Activated naive CD4-positive, alpha-beta T cell treated with Interleukin-2 at 50 U/mL for 16 hours (primary cell): Measurements from ENCODE around the gene BAAT.

Experiments
- DNase-seq: peaks from one replicate; pipeline ENCODE4 v3.0.0-alpha.2; 2020

BAAT gene

GRCh38 chr9:101311758-101312420 lies 72.9 kb downstream of the BAAT start:
- DNase-seq: no peak

GRCh38 chr9:101311191-101311590 lies 73.6 kb downstream of the BAAT start:
- no peak for DNase-seq
